HepG2 (cell line): Measurements from ENCODE around the gene APOM. TPM values are rescaled to one million over a fixed set of nuclear protein-coding genes. Genes with fewer than 3 reads are reported as not detected.

ENCODE experiments used
- ADNP ChIP-seq: sonication (generic); formaldehyde crosslinking; IDR thresholded peaks from 2 replicates; pipeline ENCODE4 v1.4.0; 2020; ENCODE audit warnings: missing genetic modification reagents
- AHR ChIP-seq: IDR thresholded peaks from 2 replicates; pipeline ENCODE4 v1.6.1; 2018; ENCODE audit warnings: missing genetic modification reagents, missing compliant biosample characterization
- AKAP8 ChIP-seq: sonication (generic); formaldehyde crosslinking; IDR thresholded peaks from 2 replicates; pipeline ENCODE4 v1.5.1; 2020; ENCODE audit warnings: mild to moderate bottlenecking, missing genetic modification reagents
- ATAD3A ChIP-seq: sonication (generic); formaldehyde crosslinking; IDR thresholded peaks from 2 replicates; pipeline ENCODE4 v1.4.0; 2020; ENCODE audit warnings: missing genetic modification reagents
- CAMTA2 ChIP-seq: sonication (generic); formaldehyde crosslinking; IDR thresholded peaks from 2 replicates; pipeline ENCODE4 v1.4.0; 2020; ENCODE audit warnings: mild to moderate bottlenecking, missing genetic modification reagents, borderline replicate concordance
- CC2D1A ChIP-seq: sonication (generic); formaldehyde crosslinking; IDR thresholded peaks from 2 replicates; pipeline ENCODE4 v1.8.1; 2023; ENCODE audit warnings: mild to moderate bottlenecking, missing genetic modification reagents
- HMG20A ChIP-seq: IDR thresholded peaks from 2 replicates; pipeline ENCODE4 v1.6.1; 2016; ENCODE audit warnings: borderline replicate concordance
- KDM4B ChIP-seq: sonication (generic); formaldehyde crosslinking; IDR thresholded peaks from 2 replicates; pipeline ENCODE4 v1.4.0; 2020; ENCODE audit warnings: missing genetic modification reagents
- PPARG ChIP-seq: conservative IDR thresholded peaks from 2 replicates; pipeline ENCODE4 v1.6.1; 2016; ENCODE audit warnings: missing biosample characterization, missing genetic modification reagents
- SATB2 ChIP-seq: sonication (generic); formaldehyde crosslinking; IDR thresholded peaks from 2 replicates; pipeline ENCODE4 v1.5.0; 2020; ENCODE audit warnings: missing genetic modification reagents
- THAP9 ChIP-seq: sonication (generic); formaldehyde crosslinking; IDR thresholded peaks from 2 replicates; pipeline ENCODE4; 2020; ENCODE audit warnings: missing genetic modification reagents, mild to moderate bottlenecking, borderline replicate concordance
- TRIM24 ChIP-seq: sonication (generic); formaldehyde crosslinking; IDR thresholded peaks from 2 replicates; pipeline ENCODE4 v1.8.0; 2022; ENCODE audit warnings: mild to moderate bottlenecking, missing genetic modification reagents
- TSC22D2 ChIP-seq: sonication (generic); formaldehyde crosslinking; IDR thresholded peaks from 2 replicates; pipeline ENCODE4 v1.5.1; 2020; ENCODE audit warnings: missing genetic modification reagents, mild to moderate bottlenecking, borderline replicate concordance
- U2AF1 ChIP-seq: fragments of 200-400 bp; formaldehyde crosslinking; optimal IDR thresholded peaks from 2 replicates; pipeline ENCODE3; 2017; ENCODE audit warnings: mild to moderate bottlenecking, low read depth, low read length
- YEATS4 ChIP-seq: sonication (generic); formaldehyde crosslinking; IDR thresholded peaks from 2 replicates; pipeline ENCODE4 v1.4.0; 2020; ENCODE audit warnings: missing genetic modification reagents, borderline replicate concordance
- ZC3H13 ChIP-seq: sonication (generic); formaldehyde crosslinking; IDR thresholded peaks from 2 replicates; pipeline ENCODE4 v1.8.1; 2023; ENCODE audit warnings: mild to moderate bottlenecking, missing genetic modification reagents, moderate library complexity
- ZFP62 ChIP-seq: sonication (generic); formaldehyde crosslinking; IDR thresholded peaks from 2 replicates; pipeline ENCODE4 v1.4.0; 2020; ENCODE audit warnings: missing genetic modification reagents
- ZFP82 ChIP-seq: sonication (generic); formaldehyde crosslinking; IDR thresholded peaks from 2 replicates; pipeline ENCODE4 v1.5.1; 2020; ENCODE audit warnings: mild to moderate bottlenecking, missing genetic modification reagents, borderline replicate concordance
- ZMAT5 ChIP-seq: sonication (generic); formaldehyde crosslinking; IDR thresholded peaks from 2 replicates; pipeline ENCODE4 v1.5.0; 2020; ENCODE audit warnings: mild to moderate bottlenecking, low read depth, missing genetic modification reagents, borderline replicate concordance
- ZNF160 ChIP-seq: sonication (generic); formaldehyde crosslinking; IDR thresholded peaks from 2 replicates; pipeline ENCODE4 v1.8.0; 2022; ENCODE audit warnings: mild to moderate bottlenecking, inconsistent platforms, missing genetic modification reagents
- ZNF333 ChIP-seq: sonication (generic); formaldehyde crosslinking; IDR thresholded peaks from 2 replicates; pipeline ENCODE4 v1.4.0; 2020; ENCODE audit warnings: mild to moderate bottlenecking, missing genetic modification reagents, borderline replicate concordance
- ZNF563 ChIP-seq: sonication (generic); formaldehyde crosslinking; IDR thresholded peaks from 2 replicates; pipeline ENCODE4 v1.8.0; 2022; ENCODE audit warnings: mild to moderate bottlenecking, moderate library complexity, missing genetic modification reagents
- ZNF747 ChIP-seq: sonication (generic); formaldehyde crosslinking; IDR thresholded peaks from 2 replicates; pipeline ENCODE4 v1.8.1; 2023; ENCODE audit warnings: missing genetic modification reagents, mild to moderate bottlenecking, borderline replicate concordance
- ZNF775 ChIP-seq: sonication (generic); formaldehyde crosslinking; IDR thresholded peaks from 2 replicates; pipeline ENCODE4 v1.4.0; 2020; ENCODE audit warnings: missing genetic modification reagents, mild to moderate bottlenecking, moderate library complexity, borderline replicate concordance
- ZSCAN29 ChIP-seq: sonication (generic); formaldehyde crosslinking; conservative IDR thresholded peaks from 2 replicates; pipeline ENCODE4 v1.4.0; 2020; ENCODE audit warnings: mild to moderate bottlenecking, missing genetic modification reagents
- ZSCAN5A ChIP-seq: sonication (generic); formaldehyde crosslinking; IDR thresholded peaks from 2 replicates; pipeline ENCODE4 v1.8.0; 2022; ENCODE audit warnings: mild to moderate bottlenecking, missing genetic modification reagents, borderline replicate concordance
- polyA plus RNA-seq, 8 experiments: library from polyadenylated mRNA; depleted of rRNA in 3 of 8; stranded (reverse) in 7 of 8; unstranded in 1 of 8; fragments of >200 nt; fragmentation: Illumina TruSeq in 4 of 8; extraction: Trizol in 4 of 8; gene quantifications; 2 replicates each; pipeline versions ENCODE4 v1.2.1 to v1.2.3, GENCODE V29; 2011 to 2016; ENCODE audit warnings: low read depth in 4 of 8, missing spikeins in 1 of 8, mixed read lengths in 1 of 8; ENCODE audit not compliant: insufficient read depth in 1 of 8
- total RNA-seq, 5 experiments: library from RNA; depleted of rRNA; stranded (reverse); fragments of >200 nt; fragmentation: Illumina TruSeq; extraction: Trizol; gene quantifications; 2 replicates each; pipeline ENCODE4 v1.2.3, GENCODE V29; 2016; ENCODE audit warnings: low read depth in 1 of 5

Gene APOM
- total and polyA plus RNA-seq, 2 of the 13 experiments (the other 11 are each of a cell fraction or from before 2014, with no cell fraction given): 98.2 to 1,140 TPM

DNA sequence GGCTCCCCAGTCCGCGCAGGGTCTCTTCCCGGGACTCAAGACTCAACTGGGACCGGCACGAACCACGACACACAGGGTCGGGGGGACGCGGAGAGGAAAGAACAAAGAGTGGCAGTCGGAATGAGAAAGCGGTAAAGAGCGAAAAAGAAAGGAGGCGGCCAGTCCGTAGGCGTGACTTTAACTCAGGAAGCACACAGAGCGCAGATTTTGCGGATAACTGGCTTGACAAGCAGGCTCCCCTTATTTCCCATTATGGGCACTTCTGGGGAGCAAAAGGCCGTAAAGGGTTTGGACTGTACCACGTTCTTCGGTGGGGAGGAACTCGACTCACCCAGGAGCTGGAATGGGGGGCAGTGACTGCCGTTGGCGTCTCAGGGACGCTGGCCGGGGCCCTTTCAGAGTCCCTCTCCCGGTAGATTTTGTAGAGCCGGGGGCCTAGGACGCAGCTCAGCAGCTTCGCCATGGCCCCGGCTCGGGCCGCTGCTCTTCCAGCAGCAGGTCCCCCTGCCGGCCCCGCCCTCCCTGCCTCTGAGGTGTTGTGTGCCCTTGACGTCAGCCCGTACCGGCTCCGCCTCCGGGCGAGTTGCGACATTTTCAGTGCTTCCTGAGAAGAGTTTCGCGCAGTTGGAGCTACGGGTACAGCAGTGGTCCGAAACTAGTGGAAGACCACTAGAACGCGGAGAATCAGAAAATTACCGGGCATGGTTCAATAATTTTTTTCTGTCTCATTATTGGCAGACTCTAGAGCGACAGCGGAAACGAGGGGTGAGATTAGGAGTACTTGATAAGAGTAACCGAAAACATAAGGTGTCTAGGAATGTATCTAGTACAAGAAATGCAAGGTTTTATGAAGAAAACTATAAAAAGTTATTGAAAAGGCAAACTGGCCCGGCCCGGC is 47.4 kb downstream of the APOM start, which contains the start of gene ABHD16A (continued):
- peak; percentile 84; the same call in 1 of the 2 replicates for TF ChIP-seq ZC3H13 (CRISPR knock-in tag)
- TF ChIP-seq ZNF775 (CRISPR knock-in tag): no peak
- no peak for TF ChIP-seq TRIM24 (CRISPR knock-in tag)
- TF ChIP-seq ADNP: no peak
- TF ChIP-seq THAP9: peak; percentile 25; the same call in 1 of the 2 replicates
- TF ChIP-seq ZSCAN29 (CRISPR knock-in tag): 0 out of 2 replicates have a peak, but pooled peaks have one; percentile 11
- TF ChIP-seq ZNF160 (CRISPR knock-in tag): no peak
- no peak for TF ChIP-seq ZMAT5
- no peak for TF ChIP-seq HMG20A (CRISPR knock-in tag)
- peak; percentile 79; the same call in 1 of the 2 replicates for TF ChIP-seq ZNF747 (CRISPR knock-in tag)
- TF ChIP-seq ZFP62 (CRISPR knock-in tag): no peak; the same call in 1 of the 2 replicates
- TF ChIP-seq ATAD3A (CRISPR knock-in tag): no peak
- peak; percentile 65; the same call in 1 of the 2 replicates for TF ChIP-seq CC2D1A (CRISPR knock-in tag)
- no peak for TF ChIP-seq AKAP8 (CRISPR knock-in tag)
- no peak; the same call in 1 of the 2 replicates for TF ChIP-seq ZFP82 (CRISPR knock-in tag)
- TF ChIP-seq AHR: peak; percentile 18; the same call in 1 of the 2 replicates
- TF ChIP-seq YEATS4 (CRISPR knock-in tag): peak; percentile 64; the same call in 1 of the 2 replicates
- peak; percentile 28; the same call in 1 of the 2 replicates for TF ChIP-seq KDM4B (CRISPR knock-in tag)
- TF ChIP-seq TSC22D2 (CRISPR knock-in tag): peak; percentile 43; the same call in 1 of the 2 replicates
- 0 out of 2 replicates have a peak, but pooled peaks have one; percentile 26 for TF ChIP-seq SATB2 (CRISPR knock-in tag)
- TF ChIP-seq PPARG (CRISPR knock-in tag): peak; percentile 65; the same call in 1 of the 2 replicates
- no peak for TF ChIP-seq ZNF563 (CRISPR knock-in tag)
- TF ChIP-seq ZNF333 (CRISPR knock-in tag): peak; percentile 49; the same call in 1 of the 2 replicates
- peak; percentile 38; the same call in 1 of the 2 replicates for TF ChIP-seq CAMTA2 (CRISPR knock-in tag)
- TF ChIP-seq ZSCAN5A (CRISPR knock-in tag): peak; percentile 81; the same call in 1 of the 2 replicates
- TF ChIP-seq U2AF1: no peak
